Ishikawa (cell line): ENCODE data around the gene BANP.
A peak's percentile ranks its signal among the peaks of the same experiment; 100 is the strongest.

Experiments
- CEBPB ChIP-seq: IDR thresholded peaks from 2 replicates; pipeline ENCODE4 v1.6.1; 2012
- CREB1 ChIP-seq: IDR thresholded peaks from 2 replicates; pipeline ENCODE4 v1.6.1; 2012; ENCODE audit warnings: low read depth
- EGR1 ChIP-seq: IDR thresholded peaks from 2 replicates; pipeline ENCODE4 v1.6.1; 2012
- EP300 ChIP-seq: IDR thresholded peaks from 2 replicates; pipeline ENCODE4 v1.6.1; 2012; ENCODE audit warnings: borderline replicate concordance
- FOXM1 ChIP-seq: IDR thresholded peaks from 2 replicates; pipeline ENCODE4 v1.6.1; 2012; ENCODE audit warnings: low read depth, borderline replicate concordance
- NFIC ChIP-seq: IDR thresholded peaks from 2 replicates; pipeline ENCODE4 v1.6.1; 2012
- RAD21 ChIP-seq: IDR thresholded peaks from 2 replicates; pipeline ENCODE4 v1.6.1; 2012; ENCODE audit warnings: low read depth
- TAF1 ChIP-seq: IDR thresholded peaks from 2 replicates; pipeline ENCODE4 v1.6.1; 2012; ENCODE audit warnings: low read depth, mild to moderate bottlenecking
- TCF12 ChIP-seq: IDR thresholded peaks from 2 replicates; pipeline ENCODE4 v1.6.1; 2012; ENCODE audit warnings: low read depth
- TEAD4 ChIP-seq: IDR thresholded peaks from 2 replicates; pipeline ENCODE4 v1.6.1; 2012
- YY1 ChIP-seq: IDR thresholded peaks from 2 replicates; pipeline ENCODE4 v1.6.1; 2012; ENCODE audit warnings: low read depth
- ZBTB7A ChIP-seq: IDR thresholded peaks from 2 replicates; pipeline ENCODE4 v1.6.1; 2012; ENCODE audit warnings: low read depth
- TF ChIP-seq, protein P1 (sequence below): IDR thresholded peaks from 2 replicates; pipeline ENCODE4 v1.6.1; 2012
- TF ChIP-seq, protein P2 (sequence below): IDR thresholded peaks from 2 replicates; pipeline ENCODE4 v1.6.1; 2012
- TF ChIP-seq, protein P3 (sequence below): IDR thresholded peaks from 2 replicates; pipeline ENCODE4 v1.6.1; 2012; ENCODE audit warnings: low read depth, mild to moderate bottlenecking

Gene BANP

DNA sequence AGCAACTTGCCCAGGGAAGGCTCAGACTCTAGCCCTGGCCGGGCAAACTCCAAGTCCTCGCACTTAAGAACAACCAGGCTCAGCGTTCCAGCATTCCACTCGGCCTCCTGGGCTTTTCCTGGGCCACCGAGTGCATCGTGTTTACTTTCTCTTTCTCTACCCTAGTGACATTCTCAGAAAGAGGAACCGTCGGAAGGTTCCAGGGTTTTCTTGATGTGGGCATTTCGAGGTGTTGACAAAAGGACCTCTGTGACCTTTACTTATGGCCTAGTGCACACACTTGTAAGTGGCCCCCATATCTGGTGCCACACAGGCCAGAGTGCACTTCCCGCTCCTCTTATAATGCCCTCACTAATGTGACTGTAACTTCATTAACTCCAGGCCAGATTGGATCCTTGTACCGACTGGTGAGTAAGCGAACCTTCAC is 3.1 kb upstream of the BANP start:
- 0 out of 2 replicates have a peak, but pooled peaks have one; percentile 1 for TF ChIP-seq TEAD4
- no peak for TF ChIP-seq TCF12
- no peak for TF ChIP-seq FOXM1
- no peak for TF ChIP-seq EP300
- TF ChIP-seq EGR1 = no peak
- no peak for TF ChIP-seq CEBPB
- TF ChIP-seq, protein P1, sequence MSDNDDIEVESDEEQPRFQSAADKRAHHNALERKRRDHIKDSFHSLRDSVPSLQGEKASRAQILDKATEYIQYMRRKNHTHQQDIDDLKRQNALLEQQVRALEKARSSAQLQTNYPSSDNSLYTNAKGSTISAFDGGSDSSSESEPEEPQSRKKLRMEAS = peak; percentile 5; the same call in 1 of the 2 replicates
- 0 out of 2 replicates have a peak, but pooled peaks have one; percentile 4 for TF ChIP-seq ZBTB7A
- TF ChIP-seq NFIC = no peak
- TF ChIP-seq RAD21 = no peak

DNA sequence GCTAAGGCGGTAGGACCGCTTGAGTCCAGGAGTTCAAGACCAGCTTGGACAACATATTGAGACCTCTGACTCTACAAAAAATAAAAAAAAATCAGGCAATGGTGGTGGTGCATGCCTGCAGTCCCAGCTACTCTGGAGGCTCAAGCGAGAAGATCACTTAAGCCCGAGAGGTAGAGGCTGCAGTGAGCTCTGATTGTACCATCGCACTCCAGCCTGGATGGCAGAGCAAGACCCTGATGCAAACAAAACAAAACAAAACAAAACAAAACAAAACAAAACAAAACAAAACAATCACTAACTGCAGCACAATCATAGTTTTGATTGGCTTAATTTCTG is 2.5 kb upstream of the BANP start:
- TF ChIP-seq NFIC (no peak), EP300 (no peak)

DNA sequence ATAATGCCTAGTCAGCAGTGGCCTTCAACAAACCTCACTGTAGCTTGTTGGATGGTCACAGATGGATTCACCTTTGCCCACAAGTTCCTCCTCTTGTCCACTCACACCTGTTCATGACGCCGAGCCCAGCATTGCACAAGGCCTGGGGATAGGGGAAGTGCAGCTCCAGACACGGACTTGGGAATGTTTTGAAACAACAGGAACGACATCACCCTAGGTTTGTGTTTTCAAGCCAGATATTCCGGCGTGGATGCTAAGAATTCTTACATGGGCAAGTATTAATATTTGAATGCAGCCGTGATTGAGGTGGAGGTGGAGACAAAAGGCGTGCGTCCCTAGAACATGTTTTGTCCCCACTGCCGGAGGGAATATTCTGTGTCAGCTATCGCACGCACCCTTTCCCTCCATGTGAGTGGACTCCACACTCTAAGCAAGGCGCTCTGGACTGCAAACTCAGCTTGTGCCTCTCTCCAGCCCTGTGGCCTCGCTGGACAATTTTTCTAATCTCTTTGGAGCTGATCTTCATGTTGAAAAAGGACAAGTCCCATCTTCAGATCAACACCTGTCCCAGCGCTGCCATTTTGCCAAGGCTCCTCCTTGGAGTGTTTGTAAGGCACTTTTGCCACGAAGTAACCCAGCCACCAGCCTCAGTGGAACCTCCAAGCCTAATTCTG is 2.0 kb upstream of the BANP start:
- TF ChIP-seq NFIC (no peak), CEBPB (no peak), TAF1 (no peak), TEAD4 (no peak), EGR1 (no peak)
- TF ChIP-seq, protein P2, sequence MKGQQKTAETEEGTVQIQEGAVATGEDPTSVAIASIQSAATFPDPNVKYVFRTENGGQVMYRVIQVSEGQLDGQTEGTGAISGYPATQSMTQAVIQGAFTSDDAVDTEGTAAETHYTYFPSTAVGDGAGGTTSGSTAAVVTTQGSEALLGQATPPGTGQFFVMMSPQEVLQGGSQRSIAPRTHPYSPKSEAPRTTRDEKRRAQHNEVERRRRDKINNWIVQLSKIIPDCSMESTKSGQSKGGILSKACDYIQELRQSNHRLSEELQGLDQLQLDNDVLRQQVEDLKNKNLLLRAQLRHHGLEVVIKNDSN = no peak
- TF ChIP-seq, protein P3, sequence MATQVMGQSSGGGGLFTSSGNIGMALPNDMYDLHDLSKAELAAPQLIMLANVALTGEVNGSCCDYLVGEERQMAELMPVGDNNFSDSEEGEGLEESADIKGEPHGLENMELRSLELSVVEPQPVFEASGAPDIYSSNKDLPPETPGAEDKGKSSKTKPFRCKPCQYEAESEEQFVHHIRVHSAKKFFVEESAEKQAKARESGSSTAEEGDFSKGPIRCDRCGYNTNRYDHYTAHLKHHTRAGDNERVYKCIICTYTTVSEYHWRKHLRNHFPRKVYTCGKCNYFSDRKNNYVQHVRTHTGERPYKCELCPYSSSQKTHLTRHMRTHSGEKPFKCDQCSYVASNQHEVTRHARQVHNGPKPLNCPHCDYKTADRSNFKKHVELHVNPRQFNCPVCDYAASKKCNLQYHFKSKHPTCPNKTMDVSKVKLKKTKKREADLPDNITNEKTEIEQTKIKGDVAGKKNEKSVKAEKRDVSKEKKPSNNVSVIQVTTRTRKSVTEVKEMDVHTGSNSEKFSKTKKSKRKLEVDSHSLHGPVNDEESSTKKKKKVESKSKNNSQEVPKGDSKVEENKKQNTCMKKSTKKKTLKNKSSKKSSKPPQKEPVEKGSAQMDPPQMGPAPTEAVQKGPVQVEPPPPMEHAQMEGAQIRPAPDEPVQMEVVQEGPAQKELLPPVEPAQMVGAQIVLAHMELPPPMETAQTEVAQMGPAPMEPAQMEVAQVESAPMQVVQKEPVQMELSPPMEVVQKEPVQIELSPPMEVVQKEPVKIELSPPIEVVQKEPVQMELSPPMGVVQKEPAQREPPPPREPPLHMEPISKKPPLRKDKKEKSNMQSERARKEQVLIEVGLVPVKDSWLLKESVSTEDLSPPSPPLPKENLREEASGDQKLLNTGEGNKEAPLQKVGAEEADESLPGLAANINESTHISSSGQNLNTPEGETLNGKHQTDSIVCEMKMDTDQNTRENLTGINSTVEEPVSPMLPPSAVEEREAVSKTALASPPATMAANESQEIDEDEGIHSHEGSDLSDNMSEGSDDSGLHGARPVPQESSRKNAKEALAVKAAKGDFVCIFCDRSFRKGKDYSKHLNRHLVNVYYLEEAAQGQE = no peak
- TF ChIP-seq, protein P1 = no peak

DNA sequence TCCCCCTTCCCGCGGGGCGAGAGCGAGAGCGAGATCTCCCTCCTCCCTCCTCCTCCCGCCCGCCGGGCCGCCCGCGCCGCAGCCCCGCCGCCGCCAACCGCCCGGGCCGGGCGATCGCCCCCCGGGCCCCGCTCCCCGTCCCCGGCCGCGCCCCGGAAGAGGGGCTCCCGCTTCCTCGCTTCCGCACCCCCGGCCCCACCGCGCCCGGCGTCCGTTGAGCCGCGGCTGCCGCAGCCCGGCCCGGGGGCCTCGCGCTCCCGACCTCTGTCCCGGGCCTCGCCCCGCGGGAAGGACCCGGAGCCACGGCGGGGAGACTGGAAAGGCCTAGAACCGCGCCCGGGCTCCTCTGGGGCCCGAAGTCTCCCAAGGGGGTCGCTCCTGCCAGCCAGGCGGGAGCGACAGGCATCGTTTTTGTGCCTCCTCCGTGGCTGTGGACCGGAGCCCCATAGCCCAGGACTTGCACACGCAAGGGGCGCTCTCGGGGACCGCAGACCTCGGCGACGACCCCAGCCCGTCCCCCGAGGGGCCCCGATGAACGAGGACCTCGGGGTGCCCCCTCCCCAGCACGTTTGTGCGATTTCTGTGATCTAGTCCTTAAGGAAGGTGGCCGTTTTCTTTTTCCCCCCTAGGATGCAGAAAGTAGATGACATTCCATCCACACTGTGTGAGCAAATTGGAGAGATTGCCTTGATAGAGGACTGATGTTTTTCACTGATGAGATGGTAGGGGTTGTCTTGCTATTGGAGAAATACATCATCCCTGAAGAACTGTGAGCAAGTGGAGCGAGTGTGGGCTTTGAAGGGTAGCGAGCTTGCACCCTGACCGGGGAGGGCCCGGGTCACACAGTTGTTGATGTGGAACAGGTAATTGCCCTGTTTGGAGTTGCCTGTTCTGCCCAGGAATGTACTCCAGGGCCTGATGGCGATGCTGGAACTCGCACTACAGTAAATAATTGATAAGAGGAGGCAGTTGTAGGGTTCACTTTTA is 611 bp downstream of the BANP start:
- no peak for TF ChIP-seq EGR1
- TF ChIP-seq CREB1 = no peak
- no peak for TF ChIP-seq NFIC
- TF ChIP-seq ZBTB7A = peak; percentile 44; the same call in 1 of the 2 replicates
- TF ChIP-seq EP300 = no peak
- no peak for TF ChIP-seq TEAD4
- TF ChIP-seq YY1 = no peak
- TF ChIP-seq, protein P3 = 0 out of 2 replicates have a peak, but pooled peaks have one; percentile 7

DNA sequence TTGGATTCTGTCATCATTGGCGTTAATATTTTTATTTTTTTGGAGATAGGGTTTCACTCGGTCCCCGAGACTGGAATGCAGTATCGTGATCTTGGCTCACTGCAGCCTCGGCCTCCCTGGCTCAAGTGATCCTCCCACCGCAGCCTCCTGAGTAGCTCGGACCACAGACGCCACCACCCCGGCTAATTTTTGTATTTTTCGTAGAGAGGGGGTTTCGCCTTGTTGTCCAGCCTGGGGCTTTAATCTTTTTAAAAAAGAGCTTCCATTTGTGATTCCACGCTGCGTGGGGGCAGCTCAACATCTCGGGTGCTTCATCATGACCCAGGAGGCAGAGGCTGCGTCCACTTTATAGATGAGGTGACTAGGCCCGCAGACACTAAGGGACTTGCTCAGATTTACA is 1.5 kb downstream of the BANP start:
- TF ChIP-seq TAF1 = no peak
- no peak for TF ChIP-seq RAD21
- no peak for TF ChIP-seq FOXM1
- no peak for TF ChIP-seq ZBTB7A
- no peak for TF ChIP-seq EGR1
- TF ChIP-seq, protein P2 = no peak
- no peak for TF ChIP-seq TEAD4
- TF ChIP-seq EP300 = no peak
